ENCODE measurements around the gene NBPF1. TPM values are rescaled to one million over a fixed set of nuclear protein-coding genes. Genes with fewer than 3 reads are reported as not detected.
"Not testable (repeated sequence)": the region's sequence is repeated elsewhere in the genome, so short reads cannot be mapped to it uniquely, and the experiment has no call there.

Gene NBPF1
- total RNA-seq, 1 donor from 2014 or later: 41.8 TPM

GRCh38 chr1:16641159-16641975 is 28.0 kb upstream of the NBPF1 start:
- not testable (repeated sequence) for H3K9me3 Mint-ChIP-seq (ENCODE audit: unreplicated experiment); H3K27ac Mint-ChIP-seq (ENCODE audit: unreplicated experiment); H3K36me3 Mint-ChIP-seq (ENCODE audit: low read depth, unreplicated experiment); H3K27me3 Mint-ChIP-seq (ENCODE audit: unreplicated experiment); H3K4me1 Mint-ChIP-seq (ENCODE audit: unreplicated experiment); H3K4me3 Mint-ChIP-seq (ENCODE audit: unreplicated experiment); DNase-seq (ENCODE audit: low spot score)

GRCh38 chr1:16639091-16640031 is 26.0 kb upstream of the NBPF1 start:
- peak; percentile 2 for DNase-seq (ENCODE audit: low spot score)
- not testable (repeated sequence) for H3K27me3 Mint-ChIP-seq (ENCODE audit: unreplicated experiment); H3K4me3 Mint-ChIP-seq (ENCODE audit: unreplicated experiment); H3K36me3 Mint-ChIP-seq (ENCODE audit: low read depth, unreplicated experiment); H3K4me1 Mint-ChIP-seq (ENCODE audit: unreplicated experiment); H3K27ac Mint-ChIP-seq (ENCODE audit: unreplicated experiment); H3K9me3 Mint-ChIP-seq (ENCODE audit: unreplicated experiment)

GRCh38 chr1:16637941-16638778 is 24.8 kb upstream of the NBPF1 start:
- not testable (repeated sequence) for H3K9me3 Mint-ChIP-seq (ENCODE audit: unreplicated experiment); H3K27ac Mint-ChIP-seq (ENCODE audit: unreplicated experiment); H3K36me3 Mint-ChIP-seq (ENCODE audit: low read depth, unreplicated experiment); H3K27me3 Mint-ChIP-seq (ENCODE audit: unreplicated experiment); H3K4me1 Mint-ChIP-seq (ENCODE audit: unreplicated experiment); H3K4me3 Mint-ChIP-seq (ENCODE audit: unreplicated experiment)
- peak; percentile 2 for DNase-seq (ENCODE audit: low spot score)

- not testable (repeated sequence) for DNase-seq (ENCODE audit: low spot score); H3K4me1 Mint-ChIP-seq (ENCODE audit: unreplicated experiment); H3K27me3 Mint-ChIP-seq (ENCODE audit: unreplicated experiment); H3K9me3 Mint-ChIP-seq (ENCODE audit: unreplicated experiment); H3K27ac Mint-ChIP-seq (ENCODE audit: unreplicated experiment); H3K4me3 Mint-ChIP-seq (ENCODE audit: unreplicated experiment)
- H3K36me3 Mint-ChIP-seq (ENCODE audit: low read depth, unreplicated experiment): peaks cover 13% of the 10 kb centered on the region
Observed at GRCh38 chr1:16636551-16637195, 23.3 kb upstream of the NBPF1 start.

- not testable (repeated sequence) for DNase-seq (ENCODE audit: low spot score); H3K27me3 Mint-ChIP-seq (ENCODE audit: unreplicated experiment); H3K27ac Mint-ChIP-seq (ENCODE audit: unreplicated experiment); H3K4me1 Mint-ChIP-seq (ENCODE audit: unreplicated experiment); H3K9me3 Mint-ChIP-seq (ENCODE audit: unreplicated experiment); H3K4me3 Mint-ChIP-seq (ENCODE audit: unreplicated experiment)
- H3K36me3 Mint-ChIP-seq (ENCODE audit: low read depth, unreplicated experiment): peaks cover 13% of the 10 kb centered on the region
Observed at GRCh38 chr1:16635959-16636358, 22.6 kb upstream of the NBPF1 start.

GRCh38 chr1:16633540-16634282 is 20.3 kb upstream of the NBPF1 start:
- not testable (repeated sequence) for H3K9me3 Mint-ChIP-seq (ENCODE audit: unreplicated experiment); H3K4me1 Mint-ChIP-seq (ENCODE audit: unreplicated experiment); DNase-seq (ENCODE audit: low spot score); H3K4me3 Mint-ChIP-seq (ENCODE audit: unreplicated experiment); H3K27me3 Mint-ChIP-seq (ENCODE audit: unreplicated experiment)
- peak overlapping the region; percentile 1 for H3K27ac Mint-ChIP-seq (ENCODE audit: unreplicated experiment)
- peaks cover 18% of the 10 kb centered on the region for H3K36me3 Mint-ChIP-seq (ENCODE audit: low read depth, unreplicated experiment)

- not testable (repeated sequence) for DNase-seq (ENCODE audit: low spot score)
Observed at GRCh38 chr1:16632044-16632850, 18.9 kb upstream of the NBPF1 start.

More at GRCh38 chr1:16632044-16632850, 18.9 kb upstream of the NBPF1 start:
- not testable (repeated sequence) for H3K4me3 Mint-ChIP-seq (ENCODE audit: unreplicated experiment); H3K27ac Mint-ChIP-seq (ENCODE audit: unreplicated experiment); H3K4me1 Mint-ChIP-seq (ENCODE audit: unreplicated experiment); H3K9me3 Mint-ChIP-seq (ENCODE audit: unreplicated experiment)
- Mint-ChIP-seq H3K36me3 (ENCODE audit: low read depth, unreplicated experiment) (peaks cover 18% of the 10 kb centered on the region), H3K27me3 (ENCODE audit: unreplicated experiment) (peaks cover 12% of the 10 kb centered on the region)
